Progenitor cell of endocrine pancreas (in vitro differentiated cells): ENCODE data around the gene P3H2. TPM values are rescaled to one million over a fixed set of nuclear protein-coding genes. Genes with fewer than 3 reads are reported as not detected.

Experiments
- DNase-seq: peaks from one replicate; pipeline ENCODE4 v3.0.0; 2021; ENCODE audit warnings: low spot score; ENCODE audit not compliant: unreplicated experiment
- H3K27ac Mint-ChIP-seq: 2 replicates; pipeline ENCODE4 v1.8.0; 2021; ENCODE audit warnings: mild to moderate bottlenecking, moderate library complexity, mixed read lengths
- H3K27me3 Mint-ChIP-seq: 2 replicates; pipeline ENCODE4 v1.8.0; 2021; ENCODE audit warnings: mixed read lengths
- H3K36me3 Mint-ChIP-seq: 2 replicates; pipeline ENCODE4 v1.8.0; 2022; ENCODE audit warnings: mixed read lengths; ENCODE audit not compliant: insufficient read depth
- H3K4me1 Mint-ChIP-seq: 2 replicates; pipeline ENCODE4 v1.8.0; 2021; ENCODE audit warnings: low read depth, mixed read lengths
- H3K4me3 Mint-ChIP-seq: 2 replicates; pipeline ENCODE4 v1.8.0; 2021; ENCODE audit warnings: low read depth, mild to moderate bottlenecking, moderate library complexity, mixed read lengths
- H3K9me3 Mint-ChIP-seq: 2 replicates; pipeline ENCODE4 v1.8.0; 2021; ENCODE audit warnings: low read depth, mixed read lengths
- total RNA-seq: library from RNA; stranded (reverse); gene quantifications from 2 replicates; pipeline ENCODE4 v1.2.1, GENCODE V29; 2021
- TF ChIP-seq, protein P1 (sequence below): fragments of 200-600 bp; sonication (generic); IDR thresholded peaks from one replicate; pipeline ENCODE4 v1.5.0; 2021; ENCODE audit warnings: antibody characterized with exemption, mild to moderate bottlenecking; ENCODE audit not compliant: unreplicated experiment

P3H2 gene
- total RNA-seq, 1 donor from 2014 or later = 5.3 TPM

DNA sequence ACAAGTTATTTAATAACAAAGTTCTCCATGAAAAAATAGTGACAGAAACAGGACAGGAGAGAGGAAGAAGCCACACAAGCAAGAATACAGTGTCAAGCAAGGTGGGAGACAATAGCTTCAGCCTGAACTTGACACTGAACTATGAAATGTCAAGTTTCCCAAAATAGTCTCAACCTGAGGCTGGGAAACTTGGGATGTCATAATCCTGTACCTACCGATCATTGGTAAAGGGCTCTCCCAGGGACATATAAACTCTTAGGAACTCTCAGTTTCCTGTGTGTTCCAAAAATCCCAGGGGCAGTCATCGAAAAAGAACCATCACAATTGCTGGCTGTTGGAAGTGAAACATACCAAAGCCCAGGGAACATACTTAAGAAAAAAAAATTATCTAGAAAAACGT lies 211.6 kb downstream of the P3H2 start:
- Mint-ChIP-seq H3K27ac (no peak overlapping the region), H3K4me3 (no peak overlapping the region), H3K4me1 (peaks cover 2% of the 10 kb centered on the region), H3K27me3 (peaks cover 74% of the 10 kb centered on the region), H3K9me3 (no peaks in the 10 kb centered on the region), H3K36me3 (no peaks in the 10 kb centered on the region)
- TF ChIP-seq, protein P1, sequence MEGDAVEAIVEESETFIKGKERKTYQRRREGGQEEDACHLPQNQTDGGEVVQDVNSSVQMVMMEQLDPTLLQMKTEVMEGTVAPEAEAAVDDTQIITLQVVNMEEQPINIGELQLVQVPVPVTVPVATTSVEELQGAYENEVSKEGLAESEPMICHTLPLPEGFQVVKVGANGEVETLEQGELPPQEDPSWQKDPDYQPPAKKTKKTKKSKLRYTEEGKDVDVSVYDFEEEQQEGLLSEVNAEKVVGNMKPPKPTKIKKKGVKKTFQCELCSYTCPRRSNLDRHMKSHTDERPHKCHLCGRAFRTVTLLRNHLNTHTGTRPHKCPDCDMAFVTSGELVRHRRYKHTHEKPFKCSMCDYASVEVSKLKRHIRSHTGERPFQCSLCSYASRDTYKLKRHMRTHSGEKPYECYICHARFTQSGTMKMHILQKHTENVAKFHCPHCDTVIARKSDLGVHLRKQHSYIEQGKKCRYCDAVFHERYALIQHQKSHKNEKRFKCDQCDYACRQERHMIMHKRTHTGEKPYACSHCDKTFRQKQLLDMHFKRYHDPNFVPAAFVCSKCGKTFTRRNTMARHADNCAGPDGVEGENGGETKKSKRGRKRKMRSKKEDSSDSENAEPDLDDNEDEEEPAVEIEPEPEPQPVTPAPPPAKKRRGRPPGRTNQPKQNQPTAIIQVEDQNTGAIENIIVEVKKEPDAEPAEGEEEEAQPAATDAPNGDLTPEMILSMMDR = no peak
- DNase-seq = no peak

DNA sequence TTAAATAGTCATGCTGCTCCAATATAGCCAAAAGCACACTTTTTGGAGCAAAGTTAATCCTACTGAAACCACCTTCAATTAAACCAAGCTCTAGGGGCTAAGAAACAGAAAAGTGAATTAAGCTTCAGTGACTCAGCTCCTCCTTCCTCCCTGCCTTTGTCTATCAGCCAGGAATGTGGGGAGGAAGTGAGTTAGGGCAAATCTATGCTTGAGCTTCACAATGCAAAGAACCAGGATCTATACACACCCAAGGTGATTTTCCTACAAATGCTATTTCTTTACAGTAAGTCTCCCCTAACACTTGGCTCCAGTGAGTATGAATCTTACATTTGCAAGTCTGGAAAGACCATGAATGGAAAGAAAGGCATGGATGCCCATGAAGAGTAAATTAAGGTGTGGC lies 212.1 kb downstream of the P3H2 start:
- peaks cover 2% of the 10 kb centered on the region for H3K4me1 Mint-ChIP-seq
- H3K27ac Mint-ChIP-seq = no peak overlapping the region
- peaks cover 74% of the 10 kb centered on the region for H3K27me3 Mint-ChIP-seq
- no peak overlapping the region for H3K4me3 Mint-ChIP-seq
- H3K9me3 Mint-ChIP-seq = no peaks in the 10 kb centered on the region
- no peaks in the 10 kb centered on the region for H3K36me3 Mint-ChIP-seq
- DNase-seq = no peak
- TF ChIP-seq, protein P1 = no peak

DNA sequence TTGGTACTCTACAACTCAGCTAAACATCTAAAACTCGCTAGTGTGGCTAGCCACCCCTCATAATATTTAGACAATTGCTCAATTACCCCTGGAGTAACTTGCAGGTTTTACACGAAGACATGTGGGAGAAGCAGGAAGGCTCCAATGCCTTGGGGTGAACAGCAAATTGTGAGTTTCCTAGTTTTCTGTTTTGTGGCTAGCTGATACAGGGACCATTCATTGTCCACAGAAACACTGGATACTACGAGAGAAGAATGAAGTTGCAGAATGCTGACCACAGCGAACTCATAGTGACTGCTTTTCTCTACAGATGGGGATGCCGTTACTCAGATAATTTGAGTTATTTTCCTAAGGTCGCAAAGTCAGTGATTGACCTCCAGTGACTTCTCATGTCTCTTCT lies 212.9 kb downstream of the P3H2 start:
- peaks cover 2% of the 10 kb centered on the region for H3K4me1 Mint-ChIP-seq
- H3K4me3 Mint-ChIP-seq = no peak overlapping the region
- H3K27ac Mint-ChIP-seq = no peak overlapping the region
- no peak for DNase-seq
- TF ChIP-seq, protein P1 = no peak
- no peaks in the 10 kb centered on the region for H3K9me3 Mint-ChIP-seq
- no peaks in the 10 kb centered on the region for H3K36me3 Mint-ChIP-seq
- H3K27me3 Mint-ChIP-seq = peaks cover 77% of the 10 kb centered on the region

Other genes with a start within 250 kb of the P3H2 start
- gene CLDN1, start 201.5 kb upstream of the P3H2 start, total RNA-seq = 37.8 and 38.0 TPM in 2 replicates